Stimulated activated CD8-positive, alpha-beta memory T cell treated with anti-CD3 and anti-CD28 coated beads, Interleukin-2, amount 100 ng/mL, for 48 hours (primary cell): ENCODE data around the gene GYPB.
"Not testable (repeated sequence)": the region's sequence is repeated elsewhere in the genome, so short reads cannot be mapped to it uniquely, and the experiment has no call there.

ENCODE experiments used
- DNase-seq, 2 donors: peaks; one replicate each; pipeline ENCODE4 v3.0.0-alpha.2; 2020; ENCODE audit warnings: low read depth in 2 of 2

The GYPB gene

GRCh38 chr4:144019277-144019676 lies at the start of gene GYPB:
GYPB (minus strand) TSS chr4:144019380; CDS start chr4:144019287, 93 bp downstream.
- not testable (repeated sequence) for DNase-seq

- not testable (repeated sequence) for DNase-seq
Measured at GRCh38 chr4:144061556-144061955, 42.4 kb upstream of the GYPB start.

GRCh38 chr4:144060234-144060859 lies 41.2 kb upstream of the GYPB start:
- not testable (repeated sequence) for DNase-seq

GRCh38 chr4:144056800-144057199 lies 37.6 kb upstream of the GYPB start:
- DNase-seq: no peak

GRCh38 chr4:144055336-144055735 lies 36.2 kb upstream of the GYPB start:
- DNase-seq: not testable (repeated sequence)

- DNase-seq: not testable (repeated sequence)
Measured at GRCh38 chr4:144051494-144051893, 32.3 kb upstream of the GYPB start.

GRCh38 chr4:144050631-144051030 lies 31.5 kb upstream of the GYPB start:
- not testable (repeated sequence) for DNase-seq

GRCh38 chr4:144049495-144050424 lies 30.6 kb upstream of the GYPB start:
- not testable (repeated sequence) for DNase-seq

- DNase-seq: not testable (repeated sequence)
Measured at GRCh38 chr4:144044936-144045335, 25.8 kb upstream of the GYPB start.

GRCh38 chr4:144032580-144032979 lies 13.4 kb upstream of the GYPB start:
- not testable (repeated sequence) for DNase-seq

- DNase-seq: not testable (repeated sequence)
Measured at GRCh38 chr4:144031875-144032274, 12.7 kb upstream of the GYPB start.

GRCh38 chr4:144031369-144031768 lies 12.2 kb upstream of the GYPB start:
- not testable (repeated sequence) for DNase-seq

GRCh38 chr4:144030708-144031107 lies 11.5 kb upstream of the GYPB start:
- not testable (repeated sequence) for DNase-seq

- DNase-seq: not testable (repeated sequence)
Measured at GRCh38 chr4:144026682-144027081, 7.5 kb upstream of the GYPB start.

GRCh38 chr4:144024399-144025053 lies 5.3 kb upstream of the GYPB start:
- DNase-seq: not testable (repeated sequence)

- not testable (repeated sequence) for DNase-seq
Measured at GRCh38 chr4:144022772-144023400, 3.7 kb upstream of the GYPB start.

GRCh38 chr4:144021336-144021990 lies 2.3 kb upstream of the GYPB start:
- DNase-seq: not testable (repeated sequence)

GRCh38 chr4:144018223-144019000 lies 768 bp downstream of the GYPB start:
- not testable (repeated sequence) for DNase-seq

GRCh38 chr4:144017271-144017670 lies 1.9 kb downstream of the GYPB start:
- not testable (repeated sequence) for DNase-seq

GRCh38 chr4:144016057-144016605 lies 3.0 kb downstream of the GYPB start:
- not testable (repeated sequence) for DNase-seq
